Osteoblast (primary cell): ENCODE data around the gene OSBP2. TPM values are rescaled to one million over a fixed set of nuclear protein-coding genes. Genes with fewer than 3 reads are reported as not detected.

Experiments
- DNase-seq: peaks from one replicate; pipeline ENCODE4 v3.0.0; 2011; ENCODE audit warnings: low spot score, mixed read lengths; ENCODE audit not compliant: insufficient read length; ENCODE audit errors: missing footprints
- H2AFZ ChIP-seq: 2 replicates; pipeline ENCODE4 v1.6.0; 2011; ENCODE audit warnings: mild to moderate bottlenecking, low read length
- H3K27ac ChIP-seq: 2 replicates; pipeline ENCODE4 v1.5.1; 2011; ENCODE audit warnings: mild to moderate bottlenecking, low read depth, low read length, moderate library complexity
- H3K27me3 ChIP-seq: 2 replicates; pipeline ENCODE4 v1.6.0; 2012; ENCODE audit warnings: mild to moderate bottlenecking, control low read depth, inconsistent platforms, low read length, moderate library complexity; ENCODE audit not compliant: insufficient read depth
- H3K36me3 ChIP-seq: 2 replicates; pipeline ENCODE4 v1.5.1; 2011; ENCODE audit warnings: mild to moderate bottlenecking, low read length, control low read depth, moderate library complexity; ENCODE audit not compliant: insufficient read depth
- H3K4me1 ChIP-seq: 2 replicates; pipeline ENCODE4 v1.5.1; 2011; ENCODE audit warnings: mild to moderate bottlenecking, low read length, control low read depth, moderate library complexity; ENCODE audit not compliant: insufficient read depth
- H3K4me2 ChIP-seq: 2 replicates; pipeline ENCODE4 v1.6.0; 2011; ENCODE audit warnings: mild to moderate bottlenecking, low read length; ENCODE audit not compliant: insufficient read depth
- H3K4me3 ChIP-seq: fragments of 200-600 bp; sonication (generic); 3 replicates; pipeline ENCODE4 v1.5.1; 2012; ENCODE audit warnings: mild to moderate bottlenecking, low read length, inconsistent platforms; ENCODE audit not compliant: insufficient read depth
- H3K79me2 ChIP-seq: 2 replicates; pipeline ENCODE4 v1.6.0; 2012; ENCODE audit warnings: mild to moderate bottlenecking, low read length, control low read depth, inconsistent platforms; ENCODE audit not compliant: insufficient read depth
- H3K9me3 ChIP-seq: 2 replicates; pipeline ENCODE4 v1.5.1; 2011; ENCODE audit warnings: low read depth, low read length, control low read depth
- H4K20me1 ChIP-seq: 2 replicates; pipeline ENCODE4 v1.6.0; 2012; ENCODE audit warnings: mild to moderate bottlenecking, low read length, control low read depth; ENCODE audit not compliant: insufficient read depth
- total RNA-seq: library from RNA; depleted of rRNA; stranded (reverse); fragments of >200 nt; gene quantifications from 2 replicates; pipeline ENCODE4 v1.2.3, GENCODE V29; 2012
- TF ChIP-seq, protein P1 (sequence below): IDR thresholded peaks from 2 replicates; pipeline ENCODE4 v1.5.1; 2011; ENCODE audit warnings: mild to moderate bottlenecking, low read depth, low read length, moderate library complexity; ENCODE audit errors: extremely low read depth

OSBP2 gene
- total RNA-seq, 1 donor: 4.3 TPM

DNA sequence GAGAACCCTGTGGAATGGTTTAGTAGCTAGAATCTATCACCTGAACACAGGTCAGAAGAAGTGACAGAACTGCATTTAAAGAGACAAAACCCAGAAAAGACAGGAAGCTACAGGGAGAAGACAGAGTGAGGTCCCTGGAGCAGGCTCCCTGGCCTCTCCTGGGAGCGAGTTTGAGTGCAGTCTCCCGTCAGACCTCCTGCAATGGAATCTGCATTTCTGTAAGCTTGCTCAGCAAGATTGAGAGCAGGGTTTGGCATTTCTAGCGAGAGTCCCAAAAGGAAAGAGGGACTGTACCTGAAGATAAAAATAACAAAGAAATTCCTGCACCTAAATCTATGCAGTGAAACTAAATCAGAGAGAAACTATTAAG lies 199.7 kb downstream of the OSBP2 start:
- Histone ChIP-seq H3K36me3 (no peaks in the 10 kb centered on the region), H3K9me3 (peaks cover 2% of the 10 kb centered on the region), H3K4me2 (no peak overlapping the region), H3K27ac (no peak overlapping the region), H3K4me1 (no peaks in the 10 kb centered on the region), H3K27me3 (no peaks in the 10 kb centered on the region), H3K79me2 (no peaks in the 10 kb centered on the region), H4K20me1 (no peaks in the 10 kb centered on the region), H2AFZ (no peak overlapping the region), H3K4me3 (no peak overlapping the region)
- peak; percentile 65 for DNase-seq
- TF ChIP-seq, protein P1, sequence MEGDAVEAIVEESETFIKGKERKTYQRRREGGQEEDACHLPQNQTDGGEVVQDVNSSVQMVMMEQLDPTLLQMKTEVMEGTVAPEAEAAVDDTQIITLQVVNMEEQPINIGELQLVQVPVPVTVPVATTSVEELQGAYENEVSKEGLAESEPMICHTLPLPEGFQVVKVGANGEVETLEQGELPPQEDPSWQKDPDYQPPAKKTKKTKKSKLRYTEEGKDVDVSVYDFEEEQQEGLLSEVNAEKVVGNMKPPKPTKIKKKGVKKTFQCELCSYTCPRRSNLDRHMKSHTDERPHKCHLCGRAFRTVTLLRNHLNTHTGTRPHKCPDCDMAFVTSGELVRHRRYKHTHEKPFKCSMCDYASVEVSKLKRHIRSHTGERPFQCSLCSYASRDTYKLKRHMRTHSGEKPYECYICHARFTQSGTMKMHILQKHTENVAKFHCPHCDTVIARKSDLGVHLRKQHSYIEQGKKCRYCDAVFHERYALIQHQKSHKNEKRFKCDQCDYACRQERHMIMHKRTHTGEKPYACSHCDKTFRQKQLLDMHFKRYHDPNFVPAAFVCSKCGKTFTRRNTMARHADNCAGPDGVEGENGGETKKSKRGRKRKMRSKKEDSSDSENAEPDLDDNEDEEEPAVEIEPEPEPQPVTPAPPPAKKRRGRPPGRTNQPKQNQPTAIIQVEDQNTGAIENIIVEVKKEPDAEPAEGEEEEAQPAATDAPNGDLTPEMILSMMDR: no peak

DNA sequence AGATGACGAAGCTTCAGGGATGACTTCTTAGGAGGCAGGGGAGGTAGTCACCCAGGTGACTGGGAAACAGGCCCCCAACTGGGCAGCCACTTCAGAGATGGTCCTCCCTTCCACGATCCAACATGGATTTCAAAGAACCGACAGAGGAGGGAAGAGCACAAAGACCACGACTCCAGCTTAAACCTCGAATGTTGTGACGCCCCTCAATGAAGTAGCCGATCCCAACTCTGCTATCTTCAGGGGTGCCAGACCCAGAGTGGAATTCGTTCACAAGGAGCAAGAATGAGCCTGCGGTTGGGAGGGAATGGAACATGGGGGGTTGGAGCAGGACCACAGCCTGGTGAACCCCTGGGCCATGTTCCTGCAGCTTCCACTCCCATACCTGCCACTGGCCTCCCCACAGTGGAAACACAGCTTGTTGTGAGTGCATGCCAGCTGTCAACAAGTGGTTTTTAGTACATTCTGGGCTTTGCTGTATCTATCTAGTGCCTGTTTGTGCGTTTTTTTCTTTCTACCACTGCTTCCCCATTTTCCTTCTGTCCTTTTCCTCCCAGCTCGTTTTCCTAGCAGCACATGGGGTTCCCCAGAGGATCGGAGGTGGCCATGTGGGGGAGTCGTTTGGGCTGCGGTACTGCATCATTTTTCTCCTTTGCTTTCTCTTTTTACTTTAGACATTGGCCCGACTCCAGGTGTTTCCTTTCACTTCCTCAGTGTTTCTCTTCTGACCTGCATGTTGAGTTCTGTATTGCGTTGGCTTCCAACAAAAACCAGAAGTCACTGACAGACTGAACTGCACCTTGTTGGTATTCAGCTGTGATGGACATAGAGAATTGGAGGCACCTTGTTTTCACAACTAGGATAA lies 208.1 kb downstream of the OSBP2 start:
- Histone ChIP-seq H3K27ac (no peak overlapping the region), H4K20me1 (no peaks in the 10 kb centered on the region), H3K4me1 (no peaks in the 10 kb centered on the region), H3K27me3 (no peaks in the 10 kb centered on the region), H2AFZ (no peak overlapping the region), H3K36me3 (no peaks in the 10 kb centered on the region), H3K4me3 (no peak overlapping the region), H3K9me3 (peaks cover 2% of the 10 kb centered on the region), H3K4me2 (no peak overlapping the region), H3K79me2 (no peaks in the 10 kb centered on the region)
- TF ChIP-seq, protein P1: no peak
- DNase-seq: no peak

DNA sequence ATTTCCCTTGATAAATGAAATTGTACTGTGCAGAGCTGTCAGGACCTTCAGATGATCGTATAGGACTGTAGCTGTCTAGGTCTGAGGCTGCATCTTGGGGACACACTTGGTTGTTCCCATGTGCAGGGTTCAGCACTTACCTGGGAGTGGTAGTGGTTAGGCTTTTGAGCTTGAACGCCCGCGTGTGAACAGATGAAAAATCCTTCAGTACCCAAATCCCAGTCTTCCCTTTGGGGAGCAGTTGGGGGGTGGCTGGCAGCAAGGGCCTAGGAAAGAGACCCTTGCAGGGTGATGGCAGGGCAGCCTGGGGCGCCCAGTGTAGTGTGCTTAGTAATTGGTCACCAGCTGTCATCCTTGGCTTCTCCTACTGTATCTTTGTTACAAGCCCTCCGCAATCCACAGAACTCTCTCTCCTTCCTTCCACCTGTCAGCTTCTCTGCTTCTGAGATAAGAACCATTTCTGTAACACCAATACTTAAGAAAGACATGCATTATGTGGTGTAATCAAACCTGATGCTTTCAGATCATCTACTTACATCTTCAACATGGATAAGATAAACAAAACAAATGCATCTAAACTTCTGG lies 209.3 kb downstream of the OSBP2 start:
- Histone ChIP-seq H3K27ac (no peak overlapping the region), H3K4me1 (no peaks in the 10 kb centered on the region), H3K9me3 (peaks cover 2% of the 10 kb centered on the region), H3K4me2 (no peak overlapping the region), H3K4me3 (no peak overlapping the region), H2AFZ (no peak overlapping the region), H3K27me3 (no peaks in the 10 kb centered on the region), H3K79me2 (no peaks in the 10 kb centered on the region), H3K36me3 (no peaks in the 10 kb centered on the region), H4K20me1 (no peaks in the 10 kb centered on the region)
- DNase-seq: no peak
- TF ChIP-seq, protein P1: no peak

DNA sequence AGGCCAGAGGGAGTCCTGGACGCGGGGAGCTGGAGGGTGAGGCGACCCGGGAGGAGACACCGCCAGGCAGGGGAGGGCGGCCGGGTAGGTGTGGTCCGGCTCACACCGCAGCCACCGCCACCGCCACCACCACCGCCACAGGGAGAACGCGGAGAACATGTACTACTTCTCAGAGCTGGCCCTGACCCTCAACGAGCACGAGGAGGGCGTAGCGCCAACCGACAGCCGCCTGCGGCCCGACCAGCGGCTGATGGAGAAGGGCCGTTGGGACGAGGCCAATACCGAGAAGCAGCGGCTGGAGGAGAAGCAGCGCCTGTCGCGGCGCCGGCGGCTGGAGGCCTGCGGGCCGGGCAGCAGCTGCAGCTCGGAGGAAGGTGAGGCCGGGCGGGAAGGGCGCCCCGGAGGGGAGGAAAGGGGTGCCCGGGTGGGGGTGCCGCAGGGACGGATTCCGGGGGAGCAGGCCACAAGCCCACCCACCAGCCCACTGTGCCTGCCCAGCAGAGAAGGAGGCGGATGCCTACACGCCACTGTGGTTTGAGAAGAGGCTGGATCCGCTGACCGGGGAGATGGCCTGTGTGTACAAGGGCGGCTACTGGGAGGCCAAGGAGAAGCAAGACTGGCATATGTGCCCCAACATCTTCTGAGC lies 211.1 kb downstream of the OSBP2 start:
- H3K4me1 ChIP-seq: no peaks in the 10 kb centered on the region

More for the DNA sequence above, 211.1 kb downstream of the OSBP2 start:
- peak; percentile 42 for DNase-seq
- Histone ChIP-seq H3K27ac (no peak overlapping the region), H3K79me2 (no peaks in the 10 kb centered on the region), H2AFZ (no peak overlapping the region), H4K20me1 (no peaks in the 10 kb centered on the region), H3K9me3 (no peaks in the 10 kb centered on the region), H3K36me3 (no peaks in the 10 kb centered on the region), H3K4me3 (no peak overlapping the region), H3K27me3 (no peaks in the 10 kb centered on the region), H3K4me2 (no peak overlapping the region)
- TF ChIP-seq, protein P1: no peak
